K562 (cell line): ENCODE measurements around the gene PRPF8.

Experiments used
- CEBPZ ChIP-seq: fragments of 150-350 bp; IDR thresholded peaks from 2 replicates; pipeline ENCODE4 v1.6.1; 2014; ENCODE audit warnings: low read depth, mild to moderate bottlenecking, low read length, borderline replicate concordance
- MXI1 ChIP-seq: IDR thresholded peaks from 2 replicates; pipeline ENCODE4 v1.6.1; 2011; ENCODE audit warnings: low read depth, mild to moderate bottlenecking, improper control_type of control experiment, low read length
- RCOR1 ChIP-seq, 2 experiments: IDR thresholded peaks; 2 replicates each; pipeline ENCODE4 v1.6.1; 2012; ENCODE audit warnings: low read depth in 2 of 2, low read length in 2 of 2, borderline replicate concordance in 1 of 2, improper control_type of control experiment in 1 of 2

GRCh38 chr17:1712271-1712670 is 27.6 kb upstream of the PRPF8 start:
- TF ChIP-seq MXI1 (no peak), RCOR1 (IDR thresholded peaks at IDR 0.05; ENCODE audit: borderline replicate concordance in 1 of 2, low read depth in 2 of 2, low read length in 2 of 2) (no peak), CEBPZ (no peak)
